Middle frontal gyrus (tissue), 1 donor: ENCODE measurements around the gene SLC22A12.

ENCODE experiments used
- DNase-seq: peaks from one replicate; pipeline ENCODE4 v3.0.0-alpha.2; 2015; ENCODE audit warnings: low spot score; ENCODE audit errors: extremely low spot score

SLC22A12 gene

GRCh38 chr11:64602466-64603070 is 11.5 kb downstream of the SLC22A12 start:
- DNase-seq, result no peak

- DNase-seq, result no peak
These were observed 12.5 kb downstream of the SLC22A12 start for GRCh38 chr11:64603411-64604110.

GRCh38 chr11:64604458-64605243 is 13.6 kb downstream of the SLC22A12 start:
- DNase-seq, result no peak

GRCh38 chr11:64605244-64605560 is 14.2 kb downstream of the SLC22A12 start:
- no peak for DNase-seq

GRCh38 chr11:64605656-64606585 is 14.9 kb downstream of the SLC22A12 start:
- DNase-seq, result no peak

- no peak for DNase-seq
These were observed 15.9 kb downstream of the SLC22A12 start for GRCh38 chr11:64606796-64607380.

GRCh38 chr11:64607381-64607985 is 16.5 kb downstream of the SLC22A12 start:
- DNase-seq, result no peak

GRCh38 chr11:64608046-64608445 is 17.0 kb downstream of the SLC22A12 start:
- no peak for DNase-seq

GRCh38 chr11:64608636-64609035 is 17.6 kb downstream of the SLC22A12 start:
- no peak for DNase-seq

GRCh38 chr11:64609436-64610047 is 18.5 kb downstream of the SLC22A12 start:
- no peak for DNase-seq

- DNase-seq, result no peak
These were observed 19.6 kb downstream of the SLC22A12 start for GRCh38 chr11:64610596-64610995.

- no peak for DNase-seq
These were observed 20.2 kb downstream of the SLC22A12 start for GRCh38 chr11:64611176-64611575.

GRCh38 chr11:64611869-64612646 is 21.0 kb downstream of the SLC22A12 start:
- DNase-seq, result no peak

- DNase-seq, result no peak
These were observed 22.6 kb downstream of the SLC22A12 start for GRCh38 chr11:64613648-64614047.

GRCh38 chr11:64614917-64615316 is 23.9 kb downstream of the SLC22A12 start:
- DNase-seq, result no peak

GRCh38 chr11:64616817-64617216 is 25.8 kb downstream of the SLC22A12 start:
- no peak for DNase-seq

GRCh38 chr11:64619196-64619595 is 28.2 kb downstream of the SLC22A12 start:
- DNase-seq, result peak; percentile 58

- no peak for DNase-seq
These were observed 28.9 kb downstream of the SLC22A12 start for GRCh38 chr11:64619811-64620380.

- peak; percentile 71 for DNase-seq
These were observed 29.5 kb downstream of the SLC22A12 start for GRCh38 chr11:64620381-64620971.
